ENCODE results near the gene PLD6.
"Not testable (repeated sequence)": the region's sequence is repeated elsewhere in the genome, so short reads cannot be mapped to it uniquely, and the experiment has no call there.

PLD6 gene

DNA sequence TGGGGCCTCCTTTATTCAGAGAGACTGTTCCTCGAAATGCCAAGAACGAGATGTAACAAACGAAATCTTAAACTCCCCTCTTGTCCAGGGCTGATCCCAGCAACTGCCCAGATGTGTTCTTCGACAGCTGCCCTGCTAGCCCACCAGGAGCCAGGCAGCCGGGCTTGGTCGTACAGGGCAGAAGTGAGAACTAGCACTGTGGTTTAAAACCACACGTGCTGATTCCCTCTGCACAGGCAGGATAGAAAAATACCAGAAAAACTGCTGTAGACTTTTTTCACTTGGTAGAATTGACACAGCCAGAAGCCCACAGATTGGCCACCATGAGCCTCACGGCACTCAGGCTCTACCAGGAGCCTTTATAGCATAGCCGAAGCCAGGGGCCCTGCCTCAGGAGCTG is 33.1 kb downstream of the PLD6 start:
- no peak for DNase-seq

GRCh38 chr17:17172001-17172939 is 33.9 kb downstream of the PLD6 start:
- no peak for DNase-seq

GRCh38 chr17:17171186-17171585 is 34.9 kb downstream of the PLD6 start:
- no peak for DNase-seq

DNA sequence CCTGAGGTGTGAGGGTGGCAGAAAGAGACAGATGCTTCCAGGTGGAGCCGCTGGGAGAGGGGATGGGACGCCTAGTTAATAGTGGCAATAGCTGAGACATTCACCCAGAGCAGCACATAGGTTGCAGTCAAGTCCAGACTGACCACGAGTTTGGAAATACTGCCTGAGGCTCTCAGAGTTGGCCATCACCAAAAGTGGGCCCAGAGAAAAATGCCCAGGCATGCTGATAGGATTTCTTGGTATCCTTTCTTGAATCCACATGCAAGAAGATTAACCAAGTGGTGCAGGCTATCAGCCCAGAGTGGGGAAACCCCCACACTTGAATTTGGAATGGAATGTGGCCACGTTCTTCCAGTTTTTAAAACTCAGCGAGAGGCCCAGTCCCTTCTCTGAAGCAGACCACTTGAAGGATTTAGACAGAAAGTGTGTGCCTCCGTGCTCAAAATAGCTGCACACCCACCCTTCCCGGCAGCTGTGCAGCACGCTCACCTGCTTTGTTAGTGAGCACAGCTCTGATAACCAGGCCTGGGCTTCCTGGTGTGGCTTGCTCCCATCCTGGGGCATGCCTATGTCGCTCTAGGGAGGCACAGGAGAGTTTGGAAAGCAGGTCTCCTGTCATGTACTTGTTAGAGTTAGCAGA is 35.7 kb downstream of the PLD6 start:
- DNase-seq, result no peak

- DNase-seq, result no peak
Observed at GRCh38 chr17:17169396-17169795, 36.7 kb downstream of the PLD6 start.

DNA sequence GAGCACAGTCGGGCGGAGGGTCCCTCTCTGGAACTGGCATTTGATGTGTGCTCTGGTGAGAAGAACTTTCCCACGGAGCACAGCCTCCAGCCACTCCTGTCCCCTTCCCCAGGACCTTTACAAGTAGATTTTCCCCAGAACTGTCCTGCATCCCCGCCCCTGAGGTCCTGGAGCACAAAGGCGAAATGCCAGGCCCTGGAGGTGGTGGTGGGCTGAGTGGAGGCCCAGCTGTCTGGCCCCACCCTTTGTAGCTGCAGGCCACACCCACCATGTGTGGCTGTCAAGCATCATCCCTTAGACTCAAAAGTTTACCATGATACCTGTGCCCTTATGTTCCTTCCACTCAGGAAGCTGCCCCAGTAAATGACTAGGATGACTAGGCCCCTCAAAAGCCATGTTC is 37.7 kb downstream of the PLD6 start:
- no peak for DNase-seq

GRCh38 chr17:17167986-17168385 is 38.1 kb downstream of the PLD6 start:
- DNase-seq, result no peak

- DNase-seq, result no peak
Observed at GRCh38 chr17:17167356-17167755, 38.8 kb downstream of the PLD6 start.

DNA sequence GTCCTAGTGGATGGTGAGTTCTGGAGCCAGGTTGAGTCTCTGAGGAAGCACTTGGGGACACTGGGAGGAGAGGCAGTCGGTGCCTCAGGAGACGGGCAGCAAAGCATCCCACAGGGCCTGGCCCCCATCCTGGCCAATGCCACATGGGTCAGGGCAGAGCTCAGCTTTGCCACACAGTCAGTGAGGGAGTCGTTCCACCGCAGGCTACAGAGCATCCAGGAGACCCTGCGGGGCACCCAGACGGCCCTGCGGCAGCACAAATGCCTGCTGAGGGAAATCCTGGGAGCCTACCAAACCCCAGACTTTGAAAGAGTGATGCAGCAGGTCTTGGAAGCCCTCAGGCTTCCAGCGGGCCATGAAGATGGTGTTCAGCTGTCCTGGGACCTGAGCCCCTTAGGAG is 39.7 kb downstream of the PLD6 start:
- DNase-seq, result no peak

- no peak for DNase-seq
Observed at GRCh38 chr17:17165666-17166308, 40.3 kb downstream of the PLD6 start.

GRCh38 chr17:17164676-17165075 is 41.5 kb downstream of the PLD6 start:
- no peak for DNase-seq

DNA sequence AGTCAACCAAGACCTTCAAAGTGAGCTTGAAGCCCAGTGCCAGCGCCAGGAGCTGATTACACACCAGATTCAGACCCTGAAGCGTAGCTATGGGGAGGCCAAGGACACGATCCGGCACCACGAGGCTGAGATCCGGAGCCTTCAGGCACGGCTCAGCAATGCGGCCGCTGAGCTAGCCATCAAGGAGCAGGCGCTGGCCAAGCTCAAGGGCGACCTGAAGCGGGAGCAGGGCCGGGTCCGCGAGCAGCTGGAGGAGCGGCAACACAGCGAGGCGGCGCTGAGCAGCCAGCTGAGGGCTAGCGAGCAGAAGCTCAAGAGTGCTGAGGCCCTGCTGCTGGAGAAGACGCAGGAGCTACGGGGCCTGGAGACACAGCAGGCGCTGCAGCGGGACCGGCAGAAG is 42.0 kb downstream of the PLD6 start:
- no peak for DNase-seq

- DNase-seq, result no peak
Observed at GRCh38 chr17:17161759-17162158, 44.4 kb downstream of the PLD6 start.

DNA sequence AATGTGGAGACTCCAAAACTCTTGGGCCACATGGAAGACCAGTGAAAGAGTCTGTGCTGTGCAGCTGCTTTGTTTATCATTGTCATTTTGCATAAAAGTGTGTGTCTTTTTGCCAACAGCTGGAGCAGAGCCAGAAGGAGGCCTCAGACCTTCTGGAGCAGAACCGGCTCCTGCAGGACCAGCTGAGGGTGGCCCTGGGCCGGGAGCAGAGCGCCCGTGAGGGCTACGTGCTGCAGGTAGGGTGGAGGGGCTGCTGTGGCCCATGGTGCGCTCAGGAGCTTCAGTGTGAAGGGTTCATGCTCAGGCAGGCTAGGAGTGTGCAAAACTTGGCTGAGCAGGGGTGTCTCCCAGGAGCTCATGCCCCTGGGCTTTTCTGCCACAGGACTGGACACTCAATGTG is 45.0 kb downstream of the PLD6 start:
- no peak for DNase-seq

DNA sequence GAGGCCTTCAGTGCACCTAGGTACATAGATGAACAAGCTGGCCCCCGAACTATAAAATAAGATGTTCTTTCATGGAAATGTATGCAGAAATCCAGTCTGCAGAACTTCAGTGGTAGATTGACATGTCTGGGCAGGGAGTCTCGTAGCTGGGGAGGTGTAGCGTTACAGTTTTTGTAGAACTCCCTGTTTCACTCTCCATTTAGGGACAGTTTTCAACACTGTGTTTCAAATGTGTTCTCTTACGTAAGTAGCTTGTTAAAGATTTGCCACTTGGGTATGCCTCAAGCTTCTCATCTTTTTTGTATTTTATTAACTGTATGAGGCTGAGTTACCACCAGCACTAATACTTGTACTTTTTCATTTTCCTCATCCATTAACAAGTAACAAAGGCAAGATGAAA is 46.6 kb downstream of the PLD6 start:
- no peak for DNase-seq

DNA sequence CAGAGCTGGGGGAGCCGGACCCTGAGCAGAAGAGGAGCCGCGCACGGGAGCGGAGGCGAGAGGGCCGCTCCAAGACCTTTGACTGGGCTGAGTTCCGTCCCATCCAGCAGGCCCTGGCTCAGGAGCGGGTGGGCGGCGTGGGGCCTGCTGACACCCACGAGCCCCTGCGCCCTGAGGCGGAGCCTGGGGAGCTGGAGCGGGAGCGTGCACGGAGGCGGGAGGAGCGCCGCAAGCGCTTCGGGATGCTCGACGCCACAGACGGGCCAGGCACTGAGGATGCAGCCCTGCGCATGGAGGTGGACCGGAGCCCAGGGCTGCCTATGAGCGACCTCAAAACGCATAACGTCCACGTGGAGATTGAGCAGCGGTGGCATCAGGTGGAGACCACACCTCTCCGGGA is 47.6 kb downstream of the PLD6 start:
- not testable (repeated sequence) for DNase-seq

GRCh38 chr17:17157041-17157440 is 49.1 kb downstream of the PLD6 start:
- DNase-seq, result no peak

DNA sequence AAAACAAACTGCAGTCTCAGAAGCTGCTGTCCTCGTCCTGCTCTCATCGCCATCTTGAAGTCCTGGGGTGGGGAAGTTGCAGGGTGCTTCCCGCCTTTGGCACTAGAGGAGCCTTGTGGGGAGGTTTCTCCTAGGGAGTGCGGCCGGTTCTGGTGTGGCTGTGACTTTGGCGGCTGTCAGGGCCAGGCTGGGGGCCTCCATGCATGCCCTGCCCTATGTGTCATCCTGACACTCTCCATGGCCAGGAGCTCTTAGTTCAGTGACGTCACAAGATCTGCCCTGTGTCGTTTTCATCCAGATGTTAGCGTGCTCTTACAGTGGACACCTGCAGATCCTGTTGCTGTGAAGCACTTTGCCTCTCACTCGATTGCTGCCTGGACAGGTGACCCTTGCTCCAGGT is 49.6 kb downstream of the PLD6 start:
- no peak for DNase-seq

DNA sequence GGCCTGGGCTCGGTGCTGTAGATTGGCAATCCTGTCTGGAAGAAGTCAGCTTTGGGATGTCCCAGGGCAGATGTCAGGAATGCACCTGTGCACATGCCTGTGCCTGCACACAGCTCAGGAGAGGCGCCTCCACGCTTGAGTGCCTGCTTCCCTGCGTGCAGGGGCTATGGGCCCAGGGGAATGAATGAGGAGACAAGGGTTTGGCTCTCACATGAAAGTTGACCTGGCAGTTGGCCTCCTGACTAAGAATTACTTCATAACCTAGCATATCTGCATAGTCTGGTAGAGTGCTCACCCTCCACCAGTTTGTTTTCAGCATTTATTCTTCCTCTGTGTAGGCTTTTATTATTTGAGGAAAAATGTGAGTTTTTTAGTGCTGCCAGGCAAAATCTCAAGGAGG is 50.0 kb downstream of the PLD6 start:
- no peak for DNase-seq

DNA sequence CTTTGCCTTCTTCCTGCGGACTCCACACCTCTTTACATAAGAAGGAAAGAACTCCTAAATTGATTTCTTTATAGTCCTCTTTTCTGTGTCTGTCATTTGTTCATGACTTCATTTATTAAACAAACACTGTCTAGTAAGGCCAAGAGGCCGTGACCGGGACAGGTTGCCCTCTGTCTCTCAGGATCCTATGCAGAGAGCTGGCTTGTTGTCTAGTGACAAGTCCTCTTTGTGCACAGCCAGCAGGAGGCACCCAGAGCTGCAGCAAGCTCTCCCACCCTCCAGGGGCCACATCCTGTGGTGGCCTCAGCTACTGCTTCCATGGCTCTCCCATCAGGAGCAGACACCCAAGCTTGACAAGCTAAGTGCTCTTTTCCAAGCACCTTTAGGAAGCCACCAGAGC is 50.6 kb downstream of the PLD6 start:
- DNase-seq, result no peak

DNA sequence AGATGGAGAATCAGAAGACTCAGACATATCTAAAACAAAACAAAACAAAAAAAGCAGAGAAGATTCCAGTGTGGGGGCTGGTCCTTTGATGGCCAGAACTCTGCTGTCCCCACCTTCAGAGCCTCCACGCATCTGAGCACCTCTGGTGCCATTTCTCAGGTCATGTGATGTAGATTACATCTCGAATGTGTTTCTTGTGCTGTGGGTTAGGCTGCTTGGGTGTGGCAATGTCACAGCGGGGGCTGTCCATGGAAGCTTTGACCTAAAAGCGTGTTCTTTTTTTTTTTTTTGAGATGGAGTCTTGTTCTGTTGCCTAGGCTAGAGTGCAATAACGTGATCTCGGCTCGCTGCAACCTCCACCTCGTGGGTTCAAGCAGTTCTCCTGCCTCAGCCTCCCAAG is 51.2 kb downstream of the PLD6 start:
- no peak for DNase-seq

GRCh38 chr17:17154556-17154955 is 51.6 kb downstream of the PLD6 start:
- DNase-seq, result no peak

- no peak for DNase-seq
Observed at GRCh38 chr17:17153709-17154108, 52.4 kb downstream of the PLD6 start.

DNA sequence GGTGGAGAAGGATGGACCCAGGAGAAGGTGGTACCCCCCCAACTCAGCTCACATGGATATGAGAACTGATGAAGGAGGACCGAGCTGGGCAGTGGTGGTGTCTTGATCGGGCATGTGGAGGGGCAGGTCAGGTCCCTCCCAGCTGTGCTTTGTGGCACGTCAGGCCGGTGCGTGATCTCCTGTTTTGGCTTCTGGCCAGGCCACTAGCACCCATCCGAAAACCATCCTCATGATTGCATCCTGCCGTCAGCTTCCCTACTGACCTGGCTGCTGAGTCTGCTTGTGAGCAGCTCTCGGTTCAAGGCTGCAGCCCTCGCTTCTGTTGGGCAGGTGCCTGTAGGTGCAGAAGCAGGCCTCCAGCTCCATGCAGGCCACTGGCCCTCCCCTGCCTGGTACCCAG is 53.1 kb downstream of the PLD6 start:
- DNase-seq, result no peak

All from NCI-H1105 treated with DMSO at 0.1 percent for 48 hours (cell line).